ENCODE results near the gene CFAP107.
"Not testable (repeated sequence)": the region's sequence is repeated elsewhere in the genome, so short reads cannot be mapped to it uniquely, and the experiment has no call there.

CFAP107 gene

DNA sequence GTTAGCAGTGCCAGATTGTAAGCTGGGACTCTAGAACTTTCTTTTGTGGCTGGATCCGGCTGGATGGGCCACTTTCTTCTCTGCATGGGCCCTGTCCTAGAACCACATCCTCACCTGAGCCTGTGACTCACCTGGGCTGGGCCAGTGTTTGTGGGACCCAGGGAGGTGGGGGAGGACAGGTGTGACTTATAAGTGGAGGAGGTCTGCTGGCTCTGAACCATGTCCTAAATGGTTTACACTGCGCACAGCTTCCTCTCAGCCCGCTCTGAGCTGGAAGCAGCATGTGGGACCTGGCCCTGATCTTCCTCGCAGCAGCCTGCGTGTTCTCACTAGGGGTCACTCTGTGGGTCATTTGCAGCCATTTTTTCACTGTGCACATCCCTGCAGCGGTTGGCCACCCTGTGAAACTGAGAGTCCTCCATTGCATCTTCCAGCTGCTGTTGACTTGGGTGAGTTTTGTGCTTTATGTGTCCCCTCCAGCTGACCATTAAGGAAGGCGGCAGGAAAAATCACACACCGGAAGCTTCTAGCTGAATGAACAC is 30.0 kb upstream of the CFAP107 start, which contains the start of gene AADACL3:
Gene AADACL3 (plus strand): TSS at position 215 of the 542 bp plus-strand sequence. CDS start 67 bp downstream, at position 282.
- Mint-ChIP-seq H3K4me1 (ENCODE audit: low read depth in 2 of 2) (no peaks in the 10 kb centered on the region), H3K27me3 (peaks cover 76 to 78% of the 10 kb centered on the region in 2 donors), H3K9me3 (no peaks in the 10 kb centered on the region), H3K27ac (no peak within 1 kb of the TSS), H3K36me3 (ENCODE audit: insufficient read depth) (no peaks in the 10 kb centered on the region), H3K4me3 (no peak within 1 kb of the TSS)
- no peak for DNase-seq
- no peak for ATAC-seq (replicated peaks)

DNA sequence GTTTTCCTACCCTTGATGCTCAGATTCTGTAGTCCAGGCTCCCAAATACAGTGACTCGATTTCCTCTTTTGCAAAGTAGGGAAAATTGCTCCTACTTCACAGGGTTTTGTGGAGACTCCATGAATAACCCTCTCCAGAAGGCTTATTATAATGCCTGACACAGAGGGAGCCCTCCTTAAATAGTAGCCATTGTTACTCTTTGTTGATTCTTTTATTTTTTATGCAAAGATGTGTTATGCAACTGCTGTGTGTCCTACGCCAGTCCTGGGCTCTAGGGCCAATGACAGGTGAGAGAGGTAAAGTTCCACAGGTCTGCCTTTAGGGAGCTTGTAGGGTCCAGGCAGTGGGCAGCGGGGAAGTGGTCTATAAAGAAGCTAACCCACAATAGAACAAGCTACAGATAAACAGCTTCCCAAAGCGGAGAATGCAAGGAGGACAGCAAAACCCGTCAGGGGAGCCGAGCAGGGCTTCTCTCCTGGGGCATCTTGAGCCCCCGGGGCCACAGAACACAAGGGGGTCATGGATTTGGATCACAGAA is 28.6 kb upstream of the CFAP107 start:
- Mint-ChIP-seq H3K27ac (no peak overlapping the region), H3K4me3 (no peak overlapping the region), H3K4me1 (ENCODE audit: low read depth in 2 of 2) (no peaks in the 10 kb centered on the region), H3K9me3 (no peaks in the 10 kb centered on the region), H3K27me3 (peaks cover 72 to 73% of the 10 kb centered on the region in 2 donors), H3K36me3 (ENCODE audit: insufficient read depth) (no peaks in the 10 kb centered on the region)
- ATAC-seq (replicated peaks): no peak
- no peak for DNase-seq

DNA sequence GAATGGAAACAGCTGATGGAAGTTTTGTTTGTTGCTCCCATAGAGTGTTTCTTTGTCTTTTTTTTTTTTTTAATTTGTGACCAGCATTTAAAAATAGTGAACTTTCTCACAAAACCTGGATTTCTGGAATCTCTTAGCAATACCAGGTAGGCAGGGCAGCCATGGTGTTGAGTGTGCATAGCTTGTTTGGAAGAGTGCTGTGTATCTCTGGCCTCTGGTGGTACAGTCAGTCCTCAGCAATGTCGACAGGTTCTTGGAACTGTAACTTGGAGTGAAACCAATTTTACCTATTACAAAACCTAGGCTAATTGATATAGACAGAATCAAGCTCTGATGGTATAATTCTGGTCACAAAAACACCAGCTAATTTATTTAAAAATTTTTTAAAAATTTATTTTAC is 23.4 kb upstream of the CFAP107 start:
- Mint-ChIP-seq H3K4me1 (ENCODE audit: low read depth in 2 of 2) (no peaks in the 10 kb centered on the region), H3K36me3 (ENCODE audit: insufficient read depth) (no peaks in the 10 kb centered on the region), H3K27ac (no peak overlapping the region), H3K4me3 (no peak overlapping the region), H3K9me3 (no peaks in the 10 kb centered on the region), H3K27me3 (peaks cover 42 to 71% of the 10 kb centered on the region in 2 donors)
- no peak for DNase-seq
- no peak for ATAC-seq (replicated peaks)

DNA sequence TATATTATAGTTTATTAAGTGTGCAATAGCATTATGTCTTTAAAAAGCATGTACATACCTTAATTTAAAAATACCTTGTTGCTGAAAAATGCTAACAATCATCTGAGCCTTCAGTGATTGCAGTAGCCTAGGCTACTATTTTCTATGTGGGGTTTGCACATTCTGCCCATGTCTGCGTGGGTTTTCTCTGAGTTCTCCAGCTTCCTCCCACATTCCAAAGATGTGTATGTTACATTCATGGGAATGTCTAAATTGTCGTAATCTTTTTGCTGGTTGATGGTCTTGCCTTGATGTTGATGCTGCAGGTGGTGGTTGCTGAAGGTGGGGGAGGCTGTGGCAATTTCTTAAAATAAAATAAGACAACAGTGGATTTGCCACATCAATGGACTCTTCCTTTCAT is 17.6 kb upstream of the CFAP107 start:
- ATAC-seq (replicated peaks): no peak

DNA sequence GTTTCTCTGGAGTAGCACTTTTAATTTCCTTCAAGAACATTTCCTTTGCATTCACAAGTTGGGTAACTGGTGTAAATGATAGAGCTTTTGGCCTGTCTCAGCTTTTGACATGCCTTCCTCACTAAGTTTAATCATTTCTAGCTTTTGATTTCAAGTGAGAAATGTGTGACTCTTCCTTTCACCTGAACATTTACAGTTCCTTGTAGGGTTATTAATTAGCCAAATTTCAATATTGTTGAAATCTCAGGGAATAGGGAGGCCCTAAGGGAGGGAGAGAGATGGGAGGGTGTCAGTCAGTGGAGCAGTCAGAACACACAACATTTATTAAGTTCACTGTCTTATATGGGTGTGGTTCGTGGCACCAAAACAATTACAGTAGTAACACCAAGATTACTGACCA is 15.8 kb upstream of the CFAP107 start:
- Mint-ChIP-seq H3K4me3 (no peak overlapping the region), H3K27me3 (peaks cover 49 to 90% of the 10 kb centered on the region in 2 donors), H3K27ac (no peak overlapping the region), H3K4me1 (ENCODE audit: low read depth in 2 of 2) (no peaks in the 10 kb centered on the region), H3K36me3 (ENCODE audit: insufficient read depth) (no peaks in the 10 kb centered on the region), H3K9me3 (no peaks in the 10 kb centered on the region)
- no peak for ATAC-seq (replicated peaks)
- no peak for DNase-seq

More for the DNA sequence above, 17.6 kb upstream of the CFAP107 start:
- H3K4me1 Mint-ChIP-seq (ENCODE audit: low read depth in 2 of 2): no peaks in the 10 kb centered on the region
- no peaks in the 10 kb centered on the region for H3K9me3 Mint-ChIP-seq
- no peaks in the 10 kb centered on the region for H3K36me3 Mint-ChIP-seq (ENCODE audit: insufficient read depth)
- no peak for DNase-seq
- H3K4me3 Mint-ChIP-seq: no peak overlapping the region
- peaks cover 42 to 85% of the 10 kb centered on the region in 2 donors for H3K27me3 Mint-ChIP-seq
- no peak overlapping the region for H3K27ac Mint-ChIP-seq

DNA sequence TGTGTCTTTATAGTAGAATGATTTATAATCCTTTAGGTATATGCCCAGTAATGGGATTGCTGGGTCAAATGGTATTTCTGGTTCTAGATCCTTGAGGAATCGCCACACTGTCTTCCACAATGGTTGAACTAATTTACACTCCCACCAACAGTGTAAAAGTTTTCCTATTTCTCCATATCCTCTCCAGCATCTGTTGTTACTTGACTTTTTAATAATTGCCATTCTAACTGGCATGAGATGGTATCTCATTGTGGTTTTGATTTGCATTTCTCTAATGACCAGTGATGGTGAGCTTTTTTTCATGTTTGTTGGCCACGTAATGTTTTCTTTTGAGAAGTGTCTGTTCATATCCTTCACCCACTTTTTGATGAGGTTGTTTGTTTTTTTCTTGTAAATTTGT is 14.9 kb upstream of the CFAP107 start:
- not testable (repeated sequence) for H3K27ac Mint-ChIP-seq; H3K9me3 Mint-ChIP-seq; ATAC-seq (replicated peaks); H3K4me3 Mint-ChIP-seq; DNase-seq; H3K4me1 Mint-ChIP-seq (ENCODE audit: low read depth in 2 of 2); H3K36me3 Mint-ChIP-seq (ENCODE audit: insufficient read depth)
- H3K27me3 Mint-ChIP-seq: peaks cover 54 to 90% of the 10 kb centered on the region in 2 donors

DNA sequence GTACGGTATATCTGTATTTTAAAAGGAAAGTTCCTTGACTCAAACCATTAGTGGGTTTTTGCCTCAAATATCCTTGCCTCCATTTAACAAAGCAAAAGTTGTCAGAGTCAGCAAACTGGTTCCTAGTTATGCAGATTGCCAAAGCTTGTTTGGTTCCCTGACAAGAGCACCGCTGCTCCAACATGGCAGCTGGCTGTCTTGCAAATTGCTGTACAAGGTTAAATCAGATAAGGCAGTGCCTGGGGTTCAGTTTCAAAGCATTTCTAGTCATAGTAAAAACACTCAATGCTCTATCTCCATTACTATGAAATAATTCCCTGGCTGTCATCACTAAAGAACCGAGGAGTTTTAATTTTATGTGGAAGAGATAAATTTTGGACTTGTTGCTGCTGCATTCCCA is 11.3 kb upstream of the CFAP107 start:
- ATAC-seq (replicated peaks) (no peak), DNase-seq (no peak)
- no peaks in the 10 kb centered on the region for H3K36me3 Mint-ChIP-seq (ENCODE audit: insufficient read depth)
- no peaks in the 10 kb centered on the region for H3K4me1 Mint-ChIP-seq (ENCODE audit: low read depth in 2 of 2)
- H3K4me3 Mint-ChIP-seq: no peak overlapping the region
- H3K27ac Mint-ChIP-seq: no peak overlapping the region
- H3K9me3 Mint-ChIP-seq: peaks cover 0 to 4% of the 10 kb centered on the region in 2 donors
- H3K27me3 Mint-ChIP-seq: peaks cover 77 to 97% of the 10 kb centered on the region in 2 donors

DNA sequence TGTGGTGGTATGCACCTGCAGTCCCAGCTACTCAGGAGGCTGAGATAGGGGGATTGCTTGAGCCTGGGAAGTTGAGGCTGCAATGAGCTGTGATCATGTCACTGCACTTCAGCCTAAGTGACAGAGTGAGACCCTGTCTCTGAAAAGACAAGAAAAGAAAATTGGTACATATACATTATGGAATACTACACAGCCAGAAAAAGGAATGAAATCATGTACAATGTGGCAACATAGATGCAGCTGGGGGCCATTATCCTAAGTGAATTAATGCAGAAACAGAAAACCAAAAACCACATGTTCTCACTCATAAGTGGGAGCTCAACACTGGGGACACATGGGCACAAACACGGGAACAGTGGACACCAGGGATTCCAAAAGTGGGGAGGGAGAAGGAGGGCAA is 7.1 kb upstream of the CFAP107 start:
- DNase-seq (no peak), ATAC-seq (replicated peaks) (no peak)
- Mint-ChIP-seq H3K4me1 (ENCODE audit: low read depth in 2 of 2) (no peaks in the 10 kb centered on the region), H3K4me3 (no peak overlapping the region), H3K27ac (no peak overlapping the region), H3K9me3 (peaks cover 0 to 4% of the 10 kb centered on the region in 2 donors), H3K27me3 (peaks cover 59 to 70% of the 10 kb centered on the region in 2 donors), H3K36me3 (ENCODE audit: insufficient read depth) (no peaks in the 10 kb centered on the region)

DNA sequence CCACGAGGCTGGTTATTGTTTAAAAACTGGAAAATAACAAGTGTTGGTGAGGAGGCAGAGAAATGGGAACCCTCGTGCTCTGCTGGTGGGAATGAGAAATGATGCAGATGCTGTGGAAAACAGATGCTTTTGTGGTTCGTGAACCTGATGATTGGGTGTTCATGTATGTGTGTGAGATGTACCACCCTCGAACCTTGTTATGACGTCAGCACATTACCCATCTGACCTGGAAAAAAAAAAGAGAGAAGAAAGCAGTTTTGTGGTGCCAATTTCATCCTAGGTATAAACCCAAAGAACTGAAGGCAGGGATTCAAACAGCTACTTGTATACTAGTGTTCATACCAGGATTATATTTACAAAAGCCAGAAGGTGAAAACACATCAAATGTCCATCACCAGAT is 6.4 kb upstream of the CFAP107 start:
- Mint-ChIP-seq H3K27ac (no peak overlapping the region), H3K36me3 (ENCODE audit: insufficient read depth) (no peaks in the 10 kb centered on the region), H3K27me3 (peaks cover 59 to 70% of the 10 kb centered on the region in 2 donors), H3K4me1 (ENCODE audit: low read depth in 2 of 2) (no peaks in the 10 kb centered on the region), H3K9me3 (peaks cover 0 to 4% of the 10 kb centered on the region in 2 donors), H3K4me3 (no peak overlapping the region)
- no peak for ATAC-seq (replicated peaks)
- DNase-seq: no peak

DNA sequence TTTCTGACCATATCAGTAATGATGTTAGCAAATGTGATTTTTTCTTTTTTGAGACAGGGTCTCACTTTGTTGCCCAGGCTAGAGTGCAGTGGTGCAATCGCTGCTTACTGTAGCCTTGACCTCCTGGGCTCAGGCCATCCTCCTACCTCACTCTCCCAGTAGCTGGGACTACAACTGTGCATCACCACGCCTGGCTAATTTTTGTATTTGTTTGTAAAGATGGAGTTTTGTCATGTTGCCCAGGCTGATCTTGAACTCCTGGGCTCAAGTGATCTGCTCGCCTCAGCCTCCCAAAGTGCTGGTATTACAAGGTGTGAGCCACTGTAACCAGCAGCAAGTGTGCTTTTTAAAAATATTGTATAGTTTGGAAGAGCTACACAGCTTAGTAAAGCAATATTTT is 4.1 kb upstream of the CFAP107 start:
- no peak for ATAC-seq (replicated peaks)
- Mint-ChIP-seq H3K4me3 (no peak overlapping the region), H3K9me3 (no peaks in the 10 kb centered on the region), H3K27ac (no peak overlapping the region), H3K36me3 (ENCODE audit: insufficient read depth) (no peaks in the 10 kb centered on the region), H3K4me1 (ENCODE audit: low read depth in 2 of 2) (no peaks in the 10 kb centered on the region), H3K27me3 (peaks cover 63 to 64% of the 10 kb centered on the region in 2 donors)
- no peak for DNase-seq

DNA sequence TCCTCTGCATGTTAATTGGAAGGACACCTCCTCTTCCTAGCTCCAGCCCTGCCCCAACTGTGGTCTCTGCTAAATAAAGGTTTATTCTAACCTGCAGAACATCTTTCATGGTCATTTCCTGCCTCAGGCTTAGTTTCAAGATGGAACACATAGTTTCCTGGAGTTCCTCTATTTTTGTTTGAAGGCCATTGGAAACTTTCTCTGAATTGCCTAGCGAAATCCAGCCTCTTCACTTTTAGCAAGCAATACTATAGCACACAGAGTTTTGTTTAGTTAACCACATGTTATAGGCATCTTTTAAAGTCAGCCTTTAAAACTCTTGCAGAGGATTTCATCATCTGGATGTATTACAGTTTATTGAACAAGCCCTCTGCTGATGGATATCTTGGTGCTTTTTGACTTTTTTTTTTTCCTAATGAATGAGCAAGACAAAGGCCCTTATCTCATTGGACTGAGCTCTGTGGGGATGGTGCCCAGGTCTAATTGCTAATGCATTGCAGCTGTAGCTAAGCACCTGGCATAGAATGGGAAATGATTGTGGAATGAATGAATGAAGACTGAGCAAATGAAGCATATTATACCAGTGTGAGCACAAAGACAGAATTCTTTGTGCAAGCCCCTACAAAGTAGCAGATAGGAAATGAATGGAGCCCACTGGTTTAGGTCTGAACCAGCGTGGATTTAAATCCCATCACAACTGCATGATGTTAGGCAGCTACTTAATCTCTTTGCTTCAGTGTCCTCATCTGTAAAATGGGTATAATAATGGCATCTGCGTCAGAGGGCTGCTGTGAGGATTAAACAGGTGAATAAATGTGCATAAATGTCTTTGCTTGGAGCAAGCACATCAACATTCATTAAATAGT is 641 bp upstream of the CFAP107 start:
- H3K27ac Mint-ChIP-seq: no peak overlapping the region
- ATAC-seq (replicated peaks): no peak
- H3K4me3 Mint-ChIP-seq: no peak overlapping the region
- peaks cover 66 to 67% of the 10 kb centered on the region in 2 donors for H3K27me3 Mint-ChIP-seq
- H3K9me3 Mint-ChIP-seq: peaks cover 12 to 14% of the 10 kb centered on the region in 2 donors
- no peaks in the 10 kb centered on the region for H3K36me3 Mint-ChIP-seq (ENCODE audit: insufficient read depth)
- H3K4me1 Mint-ChIP-seq (ENCODE audit: low read depth in 2 of 2): no peaks in the 10 kb centered on the region
- DNase-seq: no peak

DNA sequence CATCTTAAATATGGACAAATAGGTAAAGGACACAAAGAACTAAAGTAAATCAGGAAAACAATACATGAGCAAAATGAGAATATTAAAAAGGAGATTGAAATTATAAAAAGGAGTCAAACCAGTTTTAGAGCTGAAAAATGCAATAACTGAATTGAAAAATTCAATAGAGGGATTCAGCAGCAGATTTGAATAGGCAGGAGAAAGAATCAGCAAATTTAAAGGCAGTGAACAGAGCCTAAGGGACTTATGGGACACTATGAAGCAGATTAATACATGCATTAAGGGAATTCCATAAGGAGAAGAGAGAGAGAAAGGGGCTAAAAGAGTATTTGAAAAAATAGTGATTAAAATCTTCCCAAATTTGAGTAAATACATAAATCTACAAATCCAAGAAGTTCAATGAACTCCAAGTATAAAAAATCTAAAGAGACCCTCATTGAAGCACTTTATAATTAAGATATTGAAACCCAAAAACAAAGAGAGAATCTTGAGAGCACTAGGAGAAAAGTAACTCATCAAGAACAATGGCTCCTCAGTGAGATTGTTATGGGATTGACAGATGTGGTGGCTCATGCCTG is 2.9 kb downstream of the CFAP107 start:
- H3K27me3 Mint-ChIP-seq: peaks cover 77% of the 10 kb centered on the region in 2 donors
- no peaks in the 10 kb centered on the region for H3K4me1 Mint-ChIP-seq (ENCODE audit: low read depth in 2 of 2)
- no peak overlapping the region for H3K4me3 Mint-ChIP-seq
- peaks cover 12 to 14% of the 10 kb centered on the region in 2 donors for H3K9me3 Mint-ChIP-seq
- H3K27ac Mint-ChIP-seq: no peak overlapping the region
- no peaks in the 10 kb centered on the region for H3K36me3 Mint-ChIP-seq (ENCODE audit: insufficient read depth)
- DNase-seq: no peak
- no peak for ATAC-seq (replicated peaks)

DNA sequence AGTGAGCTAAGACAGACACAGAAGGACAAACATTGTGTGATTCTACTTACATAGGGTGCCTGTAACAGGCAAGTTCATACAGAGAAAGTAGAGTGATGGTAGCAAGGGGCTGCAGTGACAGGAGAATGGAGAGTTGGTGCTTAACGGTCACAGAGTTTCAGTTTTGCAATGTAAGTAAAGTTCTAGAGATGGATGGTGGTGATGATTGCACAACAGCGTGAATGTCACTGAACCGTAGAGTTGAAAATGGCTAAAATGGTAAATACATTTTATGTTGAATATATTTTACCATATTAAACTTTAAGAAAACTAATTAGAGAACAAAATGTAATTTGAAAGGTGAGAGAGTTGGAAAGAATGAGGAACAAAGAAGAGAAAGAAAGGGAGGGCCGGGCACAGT is 8.7 kb downstream of the CFAP107 start:
- Mint-ChIP-seq H3K36me3 (ENCODE audit: insufficient read depth) (no peaks in the 10 kb centered on the region), H3K4me1 (ENCODE audit: low read depth in 2 of 2) (no peaks in the 10 kb centered on the region), H3K27me3 (peaks cover 62 to 80% of the 10 kb centered on the region in 2 donors), H3K27ac (no peak overlapping the region), H3K4me3 (no peak overlapping the region), H3K9me3 (no peaks in the 10 kb centered on the region)
- ATAC-seq (replicated peaks): no peak
- DNase-seq: no peak

Data from effector memory CD8-positive, alpha-beta T cell (primary cell).